Panc1 (cell line): ENCODE results near the gene CCSER2.

Experiments used
- CTCF ChIP-seq: fragments of 450-650 bp; IDR thresholded peaks from 2 replicates; pipeline ENCODE4 v1.5.1; 2017; ENCODE audit warnings: mild to moderate bottlenecking
- POLR2AphosphoS5 ChIP-seq: IDR thresholded peaks from 2 replicates; pipeline ENCODE4 v1.6.1; 2012; ENCODE audit warnings: mild to moderate bottlenecking, low read depth, low read length, moderate library complexity
- TF ChIP-seq, protein P1 (sequence below), 2 experiments: IDR thresholded peaks; 2 replicates each; pipeline ENCODE4 v1.6.1; 2011 to 2012; ENCODE audit warnings: low read depth in 2 of 2, control low read depth in 1 of 2, low read length in 1 of 2, mild to moderate bottlenecking in 1 of 2, moderate library complexity in 1 of 2; ENCODE audit not compliant: insufficient read depth in 1 of 2

GRCh38 chr10:84511106-84511505 is 182.7 kb downstream of the CCSER2 start:
- TF ChIP-seq CTCF (no peak), POLR2AphosphoS5 (no peak)
- TF ChIP-seq, protein P1, sequence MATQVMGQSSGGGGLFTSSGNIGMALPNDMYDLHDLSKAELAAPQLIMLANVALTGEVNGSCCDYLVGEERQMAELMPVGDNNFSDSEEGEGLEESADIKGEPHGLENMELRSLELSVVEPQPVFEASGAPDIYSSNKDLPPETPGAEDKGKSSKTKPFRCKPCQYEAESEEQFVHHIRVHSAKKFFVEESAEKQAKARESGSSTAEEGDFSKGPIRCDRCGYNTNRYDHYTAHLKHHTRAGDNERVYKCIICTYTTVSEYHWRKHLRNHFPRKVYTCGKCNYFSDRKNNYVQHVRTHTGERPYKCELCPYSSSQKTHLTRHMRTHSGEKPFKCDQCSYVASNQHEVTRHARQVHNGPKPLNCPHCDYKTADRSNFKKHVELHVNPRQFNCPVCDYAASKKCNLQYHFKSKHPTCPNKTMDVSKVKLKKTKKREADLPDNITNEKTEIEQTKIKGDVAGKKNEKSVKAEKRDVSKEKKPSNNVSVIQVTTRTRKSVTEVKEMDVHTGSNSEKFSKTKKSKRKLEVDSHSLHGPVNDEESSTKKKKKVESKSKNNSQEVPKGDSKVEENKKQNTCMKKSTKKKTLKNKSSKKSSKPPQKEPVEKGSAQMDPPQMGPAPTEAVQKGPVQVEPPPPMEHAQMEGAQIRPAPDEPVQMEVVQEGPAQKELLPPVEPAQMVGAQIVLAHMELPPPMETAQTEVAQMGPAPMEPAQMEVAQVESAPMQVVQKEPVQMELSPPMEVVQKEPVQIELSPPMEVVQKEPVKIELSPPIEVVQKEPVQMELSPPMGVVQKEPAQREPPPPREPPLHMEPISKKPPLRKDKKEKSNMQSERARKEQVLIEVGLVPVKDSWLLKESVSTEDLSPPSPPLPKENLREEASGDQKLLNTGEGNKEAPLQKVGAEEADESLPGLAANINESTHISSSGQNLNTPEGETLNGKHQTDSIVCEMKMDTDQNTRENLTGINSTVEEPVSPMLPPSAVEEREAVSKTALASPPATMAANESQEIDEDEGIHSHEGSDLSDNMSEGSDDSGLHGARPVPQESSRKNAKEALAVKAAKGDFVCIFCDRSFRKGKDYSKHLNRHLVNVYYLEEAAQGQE (IDR thresholded peaks at IDR 0.05; ENCODE audit: insufficient read depth in 1 of 2, low read depth in 2 of 2, low read length in 1 of 2): no peak
